WTC11 (cell line): ENCODE results near the gene ELMOD1. TPM values are rescaled to one million over a fixed set of nuclear protein-coding genes. Genes with fewer than 3 reads are reported as not detected.
A peak's percentile ranks its signal among the peaks of the same experiment; 100 is the strongest.

Experiments used
- ATAC-seq: fragments of 200-7000 bp; cut with Tn5 transposase; 2 replicates; pipeline ENCODE4 v1.10.0; 2021; ENCODE audit warnings: mild to moderate bottlenecking, moderate library complexity
- CTCF ChIA-PET: fragments of 300-600 bp; sonication (Branson Sonifier 250); formaldehyde crosslinking; loops from one replicate; lab custom pipeline; 2021; ENCODE audit warnings: antibody characterized with exemption; lab: Charles Lee
- POLR2A ChIA-PET: fragments of 350-600 bp; sonication (Branson Sonifier 250); formaldehyde crosslinking; loops from one replicate; lab custom pipeline; 2021; ENCODE audit warnings: antibody characterized with exemption; lab: Charles Lee
- DNase-seq: peaks from one replicate; pipeline ENCODE4 v3.0.0; 2021; ENCODE audit warnings: low spot score
- H3K27ac Mint-ChIP-seq: 2 replicates; pipeline ENCODE4 v1.8.0; 2021; ENCODE audit warnings: mixed read lengths
- H3K27me3 Mint-ChIP-seq: 2 replicates; pipeline ENCODE4 v1.8.0; 2021; ENCODE audit warnings: low read depth, mild to moderate bottlenecking, moderate library complexity, mixed read lengths
- H3K36me3 Mint-ChIP-seq: 2 replicates; pipeline ENCODE4 v1.8.0; 2021; ENCODE audit warnings: mixed read lengths
- H3K4me1 Mint-ChIP-seq: 2 replicates; pipeline ENCODE4 v1.8.0; 2022; ENCODE audit warnings: mixed read lengths
- H3K4me3 Mint-ChIP-seq: 2 replicates; pipeline ENCODE4 v1.8.0; 2021; ENCODE audit warnings: mild to moderate bottlenecking, moderate library complexity, mixed read lengths
- H3K9me3 Mint-ChIP-seq: 2 replicates; pipeline ENCODE4 v1.8.0; 2021; ENCODE audit warnings: mixed read lengths
- ARID4B ChIP-seq: sonication (generic); formaldehyde crosslinking; IDR thresholded peaks from 2 replicates; pipeline ENCODE4 v1.8.0; 2023; ENCODE audit warnings: missing genetic modification reagents, mild to moderate bottlenecking, borderline replicate concordance
- ATF2 ChIP-seq: sonication (generic); formaldehyde crosslinking; IDR thresholded peaks from 2 replicates; pipeline ENCODE4 v1.8.1; 2022; ENCODE audit warnings: low read depth, missing genetic modification reagents, borderline replicate concordance
- CREM ChIP-seq: sonication (generic); formaldehyde crosslinking; IDR thresholded peaks from 2 replicates; pipeline ENCODE4 v1.8.1; 2022; ENCODE audit warnings: mild to moderate bottlenecking, missing genetic modification reagents, moderate library complexity
- CTCF ChIP-seq: fragments of 200-600 bp; IDR thresholded peaks from 2 replicates; pipeline ENCODE4 v1.8.0; 2022; ENCODE audit warnings: antibody characterized with exemption
- EMX1 ChIP-seq: fragments of 250-450 bp; sonication (Bioruptor Pico); IDR thresholded peaks from 2 replicates; pipeline ENCODE4 v1.8.0; 2021; ENCODE audit warnings: mild to moderate bottlenecking
- IRF1 ChIP-seq: sonication (generic); formaldehyde crosslinking; IDR thresholded peaks from 2 replicates; pipeline ENCODE4 v1.8.0; 2023; ENCODE audit warnings: missing genetic modification reagents
- NR1H2 ChIP-seq: sonication (generic); formaldehyde crosslinking; IDR thresholded peaks from 2 replicates; pipeline ENCODE4 v1.9.0; 2021; ENCODE audit warnings: mild to moderate bottlenecking, moderate library complexity, missing genetic modification reagents
- PREB ChIP-seq: sonication (generic); formaldehyde crosslinking; IDR thresholded peaks from 2 replicates; pipeline ENCODE4 v1.8.1; 2022; ENCODE audit warnings: mild to moderate bottlenecking, missing genetic modification reagents, moderate library complexity, borderline replicate concordance
- RELA ChIP-seq: sonication (generic); formaldehyde crosslinking; IDR thresholded peaks from 2 replicates; pipeline ENCODE4 v1.8.1; 2022; ENCODE audit warnings: missing genetic modification reagents, mild to moderate bottlenecking, borderline replicate concordance
- SMAD3 ChIP-seq: sonication (generic); formaldehyde crosslinking; IDR thresholded peaks from 2 replicates; pipeline ENCODE4 v1.8.0; 2022; ENCODE audit warnings: missing genetic modification reagents, mild to moderate bottlenecking, borderline replicate concordance
- USF2 ChIP-seq: sonication (generic); formaldehyde crosslinking; IDR thresholded peaks from 2 replicates; pipeline ENCODE4 v1.8.1; 2023; ENCODE audit warnings: mild to moderate bottlenecking, missing genetic modification reagents, moderate library complexity
- ZNF232 ChIP-seq: sonication (generic); formaldehyde crosslinking; IDR thresholded peaks from 2 replicates; pipeline ENCODE4 v1.8.0; 2022; ENCODE audit warnings: mild to moderate bottlenecking, missing genetic modification reagents
- ZNF317 ChIP-seq: sonication (generic); formaldehyde crosslinking; IDR thresholded peaks from 2 replicates; pipeline ENCODE4 v1.8.1; 2023; ENCODE audit warnings: low read depth, mild to moderate bottlenecking, moderate library complexity, missing genetic modification reagents, borderline replicate concordance
- ZNF532 ChIP-seq: fragments of 250-450 bp; sonication (Bioruptor Pico); IDR thresholded peaks from 2 replicates; pipeline ENCODE4 v1.9.0; 2021; ENCODE audit warnings: mild to moderate bottlenecking, borderline replicate concordance
- total RNA-seq: library from RNA; stranded (reverse); gene quantifications from 3 replicates; pipeline ENCODE4 v1.2.3, GENCODE V29; 2021

ELMOD1 gene
- total RNA-seq, 1 experiment from 2014 or later, result 2.3 TPM

- ChIA-PET CTCF (interaction anchor here (1.0 to 5.6 kb wide), 5 partner anchors 41 to 214 kb away, joined by 3 to 38 read pairs (median 6); no protein-coding TSS in a partner anchor), POLR2A (no interaction called here)
- H3K27me3 Mint-ChIP-seq, result no peaks in the 10 kb centered on the region
- H3K27ac Mint-ChIP-seq, result no peak overlapping the region
- no peak for ATAC-seq
- H3K4me3 Mint-ChIP-seq, result peak overlapping the region; percentile 11
- DNase-seq, result no peak
- peaks cover 22% of the 10 kb centered on the region for H3K4me1 Mint-ChIP-seq
- no peaks in the 10 kb centered on the region for H3K9me3 Mint-ChIP-seq
- no peak for TF ChIP-seq RELA (CRISPR knock-in tag)
- no peak for TF ChIP-seq ARID4B (CRISPR knock-in tag)
- TF ChIP-seq CTCF, result peak; percentile 42
- TF ChIP-seq CREM (CRISPR knock-in tag), result no peak
- no peak for TF ChIP-seq USF2 (CRISPR knock-in tag)
- TF ChIP-seq NR1H2 (CRISPR knock-in tag), result no peak
- H3K36me3 Mint-ChIP-seq, result 0 out of 2 replicates have a peak, but pooled peaks cover 5% of the 10 kb centered on the region
These were observed 27.2 kb upstream of the ELMOD1 start for GRCh38 chr11:107563702-107564101.

- no peak for ATAC-seq
- peak overlapping the region; percentile 99 for H3K4me3 Mint-ChIP-seq
- TF ChIP-seq ZNF232, result no peak
- TF ChIP-seq EMX1 (CRISPR knock-in tag), result no peak
- TF ChIP-seq CREM (CRISPR knock-in tag), result no peak
- TF ChIP-seq ATF2 (CRISPR knock-in tag), result no peak
- no peak for TF ChIP-seq IRF1
- no peak for TF ChIP-seq PREB (CRISPR knock-in tag)
- no peak for TF ChIP-seq ZNF317 (CRISPR knock-in tag)
- no peak for TF ChIP-seq SMAD3 (CRISPR knock-in tag)
- no peak for TF ChIP-seq ZNF532 (CRISPR knock-in tag)
These were observed 26.1 kb upstream of the ELMOD1 start for GRCh38 chr11:107564877-107565218.

More at GRCh38 chr11:107564877-107565218, 26.1 kb upstream of the ELMOD1 start:
- no peak for DNase-seq
- peaks cover 23% of the 10 kb centered on the region for H3K4me1 Mint-ChIP-seq
- POLR2A ChIA-PET, result interaction anchor here (1.0 kb wide), 1 partner anchor 124 kb away, joined by 3 read pairs; no protein-coding TSS in a partner anchor
- H3K36me3 Mint-ChIP-seq, result no peaks in the 10 kb centered on the region
- CTCF ChIA-PET, result interaction anchor here (1.0 to 5.6 kb wide), 5 partner anchors 16 to 206 kb away, joined by 3 to 38 read pairs (median 4); partner anchors contain the start of gene ELMOD1
- H3K27ac Mint-ChIP-seq, result peak overlapping the region; percentile 97; the same call in 1 of the 2 replicates
- H3K27me3 Mint-ChIP-seq, result no peaks in the 10 kb centered on the region
- no peaks in the 10 kb centered on the region for H3K9me3 Mint-ChIP-seq
